ENCODE results near the gene CYP27C1.

DNA sequence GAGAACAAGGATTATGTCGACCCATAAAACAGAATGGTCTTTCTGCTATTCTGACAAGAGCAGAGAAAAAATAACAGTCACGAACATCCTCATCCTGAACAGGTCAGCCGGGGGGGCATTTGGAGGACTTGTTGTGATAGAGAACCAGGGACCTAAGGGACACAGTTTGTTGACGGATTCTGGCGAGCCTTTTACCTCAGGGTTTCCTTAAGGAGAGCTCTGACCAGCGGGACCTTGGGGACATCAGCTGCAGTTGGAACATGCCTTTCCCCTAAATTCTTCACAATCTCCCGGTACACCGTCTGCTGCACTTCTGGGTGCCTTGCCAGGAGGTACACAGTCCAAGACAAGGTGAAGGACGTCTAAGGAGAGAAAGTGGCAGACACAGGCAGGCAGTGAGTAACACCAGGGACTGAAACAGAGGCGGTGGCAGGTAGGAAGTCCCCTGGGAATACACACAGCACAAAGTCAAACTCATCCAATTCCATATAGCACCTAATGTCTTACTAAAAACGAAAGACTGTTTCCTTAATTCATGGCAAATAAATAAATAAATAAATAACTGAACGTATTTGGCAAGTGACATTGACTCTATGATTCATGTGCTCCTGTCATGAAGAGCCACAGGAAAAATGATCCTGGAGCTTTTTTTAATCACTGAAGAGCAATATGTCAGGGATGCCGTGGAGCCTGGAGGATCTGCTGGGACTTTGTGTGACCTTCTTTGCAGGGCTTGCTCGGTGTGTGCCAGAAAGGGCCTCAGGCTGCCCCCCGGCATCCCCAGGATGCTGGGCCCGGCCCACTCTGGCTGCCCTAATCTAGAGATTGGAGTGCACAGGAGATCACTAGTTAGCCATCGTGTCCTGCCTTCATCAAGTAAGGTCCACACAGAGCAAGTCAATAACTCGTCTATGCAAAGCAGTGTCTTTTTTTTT lies 24.7 kb downstream of the CYP27C1 start:
- TF ChIP-seq EZH2 (IDR thresholded peaks at IDR 0.05) (no peak), EZH2phosphoT487 (IDR thresholded peaks at IDR 0.05) (no peak)
- TF ChIP-seq, protein P1, sequence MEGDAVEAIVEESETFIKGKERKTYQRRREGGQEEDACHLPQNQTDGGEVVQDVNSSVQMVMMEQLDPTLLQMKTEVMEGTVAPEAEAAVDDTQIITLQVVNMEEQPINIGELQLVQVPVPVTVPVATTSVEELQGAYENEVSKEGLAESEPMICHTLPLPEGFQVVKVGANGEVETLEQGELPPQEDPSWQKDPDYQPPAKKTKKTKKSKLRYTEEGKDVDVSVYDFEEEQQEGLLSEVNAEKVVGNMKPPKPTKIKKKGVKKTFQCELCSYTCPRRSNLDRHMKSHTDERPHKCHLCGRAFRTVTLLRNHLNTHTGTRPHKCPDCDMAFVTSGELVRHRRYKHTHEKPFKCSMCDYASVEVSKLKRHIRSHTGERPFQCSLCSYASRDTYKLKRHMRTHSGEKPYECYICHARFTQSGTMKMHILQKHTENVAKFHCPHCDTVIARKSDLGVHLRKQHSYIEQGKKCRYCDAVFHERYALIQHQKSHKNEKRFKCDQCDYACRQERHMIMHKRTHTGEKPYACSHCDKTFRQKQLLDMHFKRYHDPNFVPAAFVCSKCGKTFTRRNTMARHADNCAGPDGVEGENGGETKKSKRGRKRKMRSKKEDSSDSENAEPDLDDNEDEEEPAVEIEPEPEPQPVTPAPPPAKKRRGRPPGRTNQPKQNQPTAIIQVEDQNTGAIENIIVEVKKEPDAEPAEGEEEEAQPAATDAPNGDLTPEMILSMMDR (IDR thresholded peaks at IDR 0.05): no peak
